Calu3 (cell line): ENCODE measurements around the gene CLCNKA. TPM values are rescaled to one million over a fixed set of nuclear protein-coding genes. Genes with fewer than 3 reads are reported as not detected.

Source experiments
- BruUV-seq: library from RNA; stranded (reverse); fragments of 400-500 nt; replicated peaks from 2 replicates; lab custom pipeline; 2021; lab: Mats Ljungman, UMichigan
- CTCF ChIA-PET: fragments of 300-600 bp; sonication (Branson Sonifier 250); formaldehyde crosslinking; loops from one replicate; lab custom pipeline; 2022; ENCODE audit warnings: antibody characterized with exemption; lab: Charles Lee
- DNase-seq: peaks from one replicate; pipeline ENCODE4 v3.0.0; 2022
- H3K27ac Mint-ChIP-seq: one replicate; pipeline ENCODE4 v1.8.0; 2022; ENCODE audit warnings: mixed read lengths; ENCODE audit not compliant: unreplicated experiment
- H3K27me3 Mint-ChIP-seq: one replicate; pipeline ENCODE4 v1.8.0; 2022; ENCODE audit warnings: mixed read lengths; ENCODE audit not compliant: unreplicated experiment
- H3K36me3 Mint-ChIP-seq: one replicate; pipeline ENCODE4 v1.8.0; 2022; ENCODE audit warnings: mild to moderate bottlenecking, moderate library complexity, mixed read lengths; ENCODE audit not compliant: insufficient read depth, unreplicated experiment
- H3K4me1 Mint-ChIP-seq: one replicate; pipeline ENCODE4 v1.8.0; 2022; ENCODE audit warnings: mild to moderate bottlenecking, low read depth, mixed read lengths; ENCODE audit not compliant: unreplicated experiment
- H3K4me3 Mint-ChIP-seq: one replicate; pipeline ENCODE4 v1.8.0; 2022; ENCODE audit warnings: mild to moderate bottlenecking, low read depth, moderate library complexity, mixed read lengths; ENCODE audit not compliant: unreplicated experiment
- H3K9me3 Mint-ChIP-seq: one replicate; pipeline ENCODE4 v1.8.0; 2022; ENCODE audit warnings: low read depth, mixed read lengths; ENCODE audit not compliant: unreplicated experiment
- intact Hi-C: fragments of 100-400 bp; cut with micrococcal nuclease; formaldehyde crosslinking; loops from one replicate; pipeline ENCODE4 v1.10.0; 2022; ENCODE audit not compliant: unreplicated experiment
- total RNA-seq: library from RNA; stranded (reverse); gene quantifications from 2 replicates; pipeline ENCODE4 v1.2.3, GENCODE V29; 2022
- TF ChIP-seq, protein P1 (sequence below): fragments of 200-600 bp; IDR thresholded peaks from one replicate; pipeline ENCODE4 v1.8.0; 2022; ENCODE audit warnings: antibody characterized with exemption; ENCODE audit not compliant: unreplicated experiment

CLCNKA gene
- total RNA-seq, 1 experiment from 2014 or later: not detected

DNA sequence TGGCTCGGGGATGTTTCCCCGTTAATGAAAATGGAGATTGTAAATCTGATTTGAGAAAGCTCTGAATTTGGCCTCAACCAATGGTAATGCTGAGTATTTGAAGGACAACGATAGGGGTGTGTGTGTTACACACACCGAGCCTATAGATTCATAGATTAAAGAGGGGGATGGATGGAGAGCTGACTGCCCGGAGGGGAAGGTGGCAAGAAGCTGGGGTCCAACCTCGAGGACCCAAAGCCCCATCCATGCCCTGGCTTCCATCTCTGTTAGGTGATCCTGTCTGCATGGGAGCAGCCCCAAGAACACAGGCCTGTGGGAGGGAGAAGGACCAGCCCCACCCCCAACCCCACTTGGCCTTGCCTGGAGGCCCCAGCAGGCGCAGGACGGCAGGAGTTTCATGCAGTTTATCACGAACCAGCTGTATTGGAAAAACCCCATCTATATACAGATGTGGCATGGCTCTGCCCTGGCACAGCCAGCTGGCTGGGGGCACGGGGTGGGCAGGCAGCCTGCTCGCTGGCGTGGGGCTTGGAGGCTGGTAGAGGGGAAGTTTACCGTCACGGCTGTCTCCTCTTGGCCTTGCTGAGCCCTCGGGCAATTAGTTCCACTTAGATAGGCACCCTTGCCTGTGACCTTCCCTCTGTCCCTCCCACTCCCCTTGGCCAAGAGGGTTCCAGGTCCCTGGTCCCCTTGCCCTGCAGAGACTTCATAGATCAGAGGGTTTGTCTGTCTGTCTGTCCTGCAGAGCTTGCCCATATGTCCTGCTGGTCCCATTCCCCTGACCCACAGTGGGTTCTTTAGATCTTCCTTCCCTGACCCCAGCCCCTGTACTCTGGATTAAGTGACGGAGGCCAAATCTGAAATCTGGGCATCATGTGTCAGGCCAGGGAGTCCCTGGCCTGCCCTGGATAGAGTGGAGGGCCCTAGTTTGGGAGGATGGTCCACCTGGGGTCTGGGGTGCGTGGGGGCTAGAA lies 7.0 kb upstream of the CLCNKA start:
- Mint-ChIP-seq H3K4me3 (no peak overlapping the region), H3K36me3 (peaks cover 4% of the 10 kb centered on the region), H3K9me3 (no peaks in the 10 kb centered on the region), H3K27me3 (peaks cover 12% of the 10 kb centered on the region), H3K4me1 (peaks cover 8% of the 10 kb centered on the region), H3K27ac (no peak overlapping the region)
- no peak for DNase-seq
- intact Hi-C loops: no loop called here
- CTCF ChIA-PET: no interaction called here
- no TSS peak for BruUV-seq
- TF ChIP-seq, protein P1, sequence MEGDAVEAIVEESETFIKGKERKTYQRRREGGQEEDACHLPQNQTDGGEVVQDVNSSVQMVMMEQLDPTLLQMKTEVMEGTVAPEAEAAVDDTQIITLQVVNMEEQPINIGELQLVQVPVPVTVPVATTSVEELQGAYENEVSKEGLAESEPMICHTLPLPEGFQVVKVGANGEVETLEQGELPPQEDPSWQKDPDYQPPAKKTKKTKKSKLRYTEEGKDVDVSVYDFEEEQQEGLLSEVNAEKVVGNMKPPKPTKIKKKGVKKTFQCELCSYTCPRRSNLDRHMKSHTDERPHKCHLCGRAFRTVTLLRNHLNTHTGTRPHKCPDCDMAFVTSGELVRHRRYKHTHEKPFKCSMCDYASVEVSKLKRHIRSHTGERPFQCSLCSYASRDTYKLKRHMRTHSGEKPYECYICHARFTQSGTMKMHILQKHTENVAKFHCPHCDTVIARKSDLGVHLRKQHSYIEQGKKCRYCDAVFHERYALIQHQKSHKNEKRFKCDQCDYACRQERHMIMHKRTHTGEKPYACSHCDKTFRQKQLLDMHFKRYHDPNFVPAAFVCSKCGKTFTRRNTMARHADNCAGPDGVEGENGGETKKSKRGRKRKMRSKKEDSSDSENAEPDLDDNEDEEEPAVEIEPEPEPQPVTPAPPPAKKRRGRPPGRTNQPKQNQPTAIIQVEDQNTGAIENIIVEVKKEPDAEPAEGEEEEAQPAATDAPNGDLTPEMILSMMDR: no peak

DNA sequence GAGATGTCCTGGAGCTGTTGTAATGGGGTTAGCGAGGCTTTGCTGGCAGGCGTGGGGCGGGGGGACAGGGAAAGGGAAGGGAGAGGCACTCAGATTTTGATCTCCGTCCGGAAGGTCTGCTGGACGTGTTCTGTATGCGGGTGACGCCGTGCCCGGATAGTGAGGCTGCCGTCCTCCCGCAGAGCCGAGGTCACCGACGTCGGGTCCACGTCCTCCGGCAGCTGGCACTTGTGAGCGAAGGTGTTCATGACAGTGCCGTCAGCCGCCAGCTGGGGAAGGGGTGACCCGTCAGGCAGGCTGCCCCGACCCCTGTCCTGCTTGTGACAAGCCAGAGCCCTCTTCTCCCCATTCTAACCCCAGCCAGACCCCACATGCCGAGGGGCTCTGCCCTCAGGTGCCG lies 6.3 kb upstream of the CLCNKA start:
- CTCF ChIA-PET: no interaction called here
- BruUV-seq: no TSS peak
- intact Hi-C loops: no loop called here
- Mint-ChIP-seq H3K4me1 (peaks cover 8% of the 10 kb centered on the region), H3K27ac (no peak overlapping the region), H3K9me3 (no peaks in the 10 kb centered on the region), H3K27me3 (peaks cover 14% of the 10 kb centered on the region), H3K4me3 (no peak overlapping the region), H3K36me3 (peaks cover 4% of the 10 kb centered on the region)
- TF ChIP-seq, protein P1: no peak
- DNase-seq: no peak

DNA sequence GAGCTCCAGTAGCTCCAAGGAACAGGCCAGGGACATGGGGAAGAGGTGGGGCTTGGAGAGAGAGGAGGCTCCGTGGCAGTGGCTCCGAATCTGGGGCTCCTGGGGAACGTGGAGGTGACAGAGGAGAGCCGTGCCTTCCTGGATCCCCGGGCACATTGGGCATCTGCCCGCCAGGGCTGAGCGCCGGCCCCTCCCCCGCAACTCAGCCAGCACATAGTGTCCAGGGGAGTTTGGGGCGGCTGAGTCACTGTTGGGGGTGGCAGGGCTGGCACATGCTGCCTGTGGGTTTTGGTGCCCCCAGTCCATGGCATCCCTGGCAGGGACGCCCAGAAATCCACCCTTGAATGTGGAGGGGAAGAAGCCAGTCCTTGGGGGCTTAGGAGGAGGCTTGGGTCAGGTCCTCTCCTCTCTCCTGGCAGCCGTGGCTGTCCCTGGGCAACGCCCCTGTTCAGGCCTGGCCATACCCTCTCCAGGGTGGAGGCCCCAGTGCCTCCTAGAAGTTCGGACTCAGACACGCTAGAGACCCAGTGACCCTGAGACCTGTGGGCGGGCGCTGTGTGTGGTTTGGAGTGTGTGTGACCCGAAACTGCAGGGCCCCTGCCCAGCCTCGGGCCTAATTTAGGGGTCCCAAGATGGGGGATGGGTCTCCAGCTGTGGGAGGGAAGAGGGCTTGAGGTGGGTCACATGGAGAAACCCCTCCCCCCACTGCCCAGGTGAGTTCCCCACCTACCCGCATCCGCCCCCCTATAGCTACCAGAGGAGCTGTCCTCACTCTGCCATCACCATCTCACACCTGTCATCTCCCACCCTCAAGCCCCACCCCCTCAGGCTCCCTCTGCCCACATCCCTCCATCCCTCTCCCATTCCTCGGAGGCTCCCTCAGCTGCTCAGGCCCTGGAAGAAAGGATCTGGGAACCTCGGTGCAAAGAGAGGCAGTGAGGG lies 5.6 kb upstream of the CLCNKA start:
- CTCF ChIA-PET: no interaction called here
- H3K27me3 Mint-ChIP-seq: peaks cover 18% of the 10 kb centered on the region
- no peak overlapping the region for H3K4me3 Mint-ChIP-seq
- BruUV-seq: no TSS peak
- TF ChIP-seq, protein P1: no peak
- H3K36me3 Mint-ChIP-seq: peaks cover 4% of the 10 kb centered on the region
- no peak for DNase-seq
- H3K9me3 Mint-ChIP-seq: no peaks in the 10 kb centered on the region
- no peak overlapping the region for H3K27ac Mint-ChIP-seq
- peaks cover 8% of the 10 kb centered on the region for H3K4me1 Mint-ChIP-seq
- intact Hi-C loops: no loop called here

DNA sequence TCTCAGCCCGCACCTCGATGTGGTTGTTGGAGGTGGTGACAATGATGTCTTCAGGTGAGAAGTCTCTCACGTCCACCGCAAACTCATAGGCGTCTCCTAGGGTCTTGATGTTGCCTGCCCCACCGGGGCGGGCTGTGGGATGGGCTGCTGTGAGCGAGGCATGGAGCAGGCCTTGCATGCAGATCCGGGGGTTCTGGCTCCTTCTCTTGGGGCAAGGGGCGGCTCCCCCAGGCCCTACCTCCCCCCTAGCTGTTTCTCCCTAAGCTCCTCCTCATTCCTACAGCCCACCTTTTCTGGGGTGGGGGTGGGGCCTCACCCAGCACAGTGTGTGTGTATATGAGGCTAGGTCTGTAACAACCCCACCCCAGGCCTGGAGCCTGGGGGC lies 4.8 kb upstream of the CLCNKA start:
- Mint-ChIP-seq H3K4me1 (peaks cover 15% of the 10 kb centered on the region), H3K36me3 (peaks cover 4% of the 10 kb centered on the region), H3K27ac (no peak overlapping the region), H3K4me3 (no peak overlapping the region), H3K9me3 (no peaks in the 10 kb centered on the region), H3K27me3 (peaks cover 27% of the 10 kb centered on the region)
- no peak for DNase-seq
- BruUV-seq: no TSS peak
- TF ChIP-seq, protein P1: no peak
- CTCF ChIA-PET: no interaction called here
- intact Hi-C loops: no loop called here
